Natural killer cell (primary cell): Measurements from ENCODE around the gene LY6G6C. TPM values are rescaled to one million over a fixed set of nuclear protein-coding genes. Genes with fewer than 3 reads are reported as not detected.

Experiments
- ATAC-seq, 3 donors: fragments of 150-1000 bp in 2 of 3; fragments of 200-7000 bp in 1 of 3; cut with Tn5 transposase; 1 replicate in 1 of 3; 2 replicates in 2 of 3; pipeline ENCODE4 v1.10.0; 2021; ENCODE audit warnings: mild to moderate bottlenecking in 2 of 3, moderate library complexity in 2 of 3
- DNase-seq, 2 donors: peaks; one replicate each; pipeline versions ENCODE4 v3.0.0 to v3.0.0-alpha.2; 2013 to 2021; ENCODE audit warnings: mixed read lengths in 1 of 2
- H3K27ac ChIP-seq: one replicate; pipeline ENCODE4 v1.5.1; 2013; ENCODE audit warnings: mild to moderate bottlenecking, low read length
- H3K27me3 ChIP-seq: one replicate; pipeline ENCODE4 v1.6.1; 2013; ENCODE audit warnings: low read length; ENCODE audit not compliant: control insufficient read depth, insufficient read depth
- H3K36me3 ChIP-seq: one replicate; pipeline ENCODE4 v1.6.1; 2013; ENCODE audit warnings: low read length; ENCODE audit not compliant: control insufficient read depth, insufficient read depth
- H3K4me1 ChIP-seq: one replicate; pipeline ENCODE4 v1.6.1; 2013; ENCODE audit warnings: low read length; ENCODE audit not compliant: control insufficient read depth, insufficient read depth
- H3K4me3 ChIP-seq: one replicate; pipeline ENCODE4 v1.5.1; 2013; ENCODE audit warnings: low read length
- H3K9me3 ChIP-seq: one replicate; pipeline ENCODE4 v1.6.1; 2013; ENCODE audit warnings: low read length; ENCODE audit not compliant: control insufficient read depth, insufficient read depth
- H3K27ac Mint-ChIP-seq, 2 donors: one replicate each; pipeline ENCODE4 v1.8.0; 2022; ENCODE audit warnings: mild to moderate bottlenecking in 2 of 2, mixed read lengths in 2 of 2, moderate library complexity in 1 of 2
- H3K27me3 Mint-ChIP-seq, 2 donors: one replicate each; pipeline ENCODE4 v1.8.0; 2022; ENCODE audit warnings: low read depth in 2 of 2, mixed read lengths in 2 of 2
- H3K36me3 Mint-ChIP-seq: one replicate; pipeline ENCODE4 v1.8.0; 2022; ENCODE audit warnings: mixed read lengths
- H3K4me1 Mint-ChIP-seq, 2 donors: one replicate each; pipeline ENCODE4 v1.8.0; 2022; ENCODE audit warnings: mixed read lengths in 2 of 2
- H3K4me3 Mint-ChIP-seq: one replicate; pipeline ENCODE4 v1.8.0; 2022; ENCODE audit warnings: mild to moderate bottlenecking, moderate library complexity, mixed read lengths
- H3K9me3 Mint-ChIP-seq, 2 donors: one replicate each; pipeline ENCODE4 v1.8.0; 2022; ENCODE audit warnings: mixed read lengths in 2 of 2
- WGBS: methylation state at CpG from one replicate; pipeline ENCODE4 v1.1.7; 2013; ENCODE audit warnings: missing lambda C conversion rate; ENCODE audit not compliant: insufficient coverage; 5-methylcytosine and 5-hydroxymethylcytosine counted together
- intact Hi-C: fragments of 100-400 bp; cut with micrococcal nuclease; formaldehyde crosslinking; loops from one replicate; pipeline ENCODE4 v1.14.2; 2022
- total RNA-seq, 4 donors: library from RNA; stranded (reverse); fragments of 120-200 nt in 1 of 4; gene quantifications; one replicate each; pipeline versions ENCODE4 v1.2.3 to v1.2.4, GENCODE V29; 2013 to 2022
- TF ChIP-seq, protein P1 (sequence below): fragments of 200-600 bp; IDR thresholded peaks from one replicate; pipeline ENCODE4 v1.8.0; 2022; ENCODE audit warnings: antibody characterized with exemption

The LY6G6C gene
- total RNA-seq, 3 donors from 2014 or later (not counting 1 experiment from before 2014, with no cell fraction given), result not detected

DNA sequence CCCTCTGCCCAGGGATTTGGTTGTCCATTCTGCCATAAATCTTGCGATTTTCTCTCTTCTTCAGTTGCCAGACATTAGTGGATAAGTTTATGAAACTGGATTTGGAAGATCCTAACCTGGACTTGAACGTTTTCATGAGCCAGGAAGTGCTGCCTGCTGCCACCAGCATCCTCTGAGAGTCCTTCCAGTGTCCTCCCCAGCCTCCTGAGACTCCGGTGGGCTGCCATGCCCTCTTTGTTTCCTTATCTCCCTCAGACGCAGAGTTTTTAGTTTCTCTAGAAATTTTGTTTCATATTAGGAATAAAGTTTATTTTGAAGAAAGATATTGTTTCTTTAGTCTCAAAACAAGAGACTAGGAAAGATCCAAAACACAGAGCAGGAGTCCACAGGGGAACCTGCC, 40.8 kb upstream of the LY6G6C start, which contains the start of gene SAPCD1:
TSS of gene SAPCD1 (plus strand) at position 301 of the 400 bp plus-strand sequence. CDS start 399 bp downstream, outside the sequence.
- Histone ChIP-seq H3K36me3 (peaks cover 3% of the 10 kb centered on the region), H3K9me3 (no peaks in the 10 kb centered on the region), H3K4me1 (no peaks in the 10 kb centered on the region), H3K27me3 (no peaks in the 10 kb centered on the region), H3K27ac (no peak within 1 kb of the TSS), H3K4me3 (no peak within 1 kb of the TSS)
- DNase-seq, result no peak
- Mint-ChIP-seq H3K36me3 (no peaks in the 10 kb centered on the region), H3K27me3 (no peaks in the 10 kb centered on the region), H3K27ac (no peak within 1 kb of the TSS), H3K4me3 (no peak within 1 kb of the TSS), H3K9me3 (no peaks in the 10 kb centered on the region), H3K4me1 (peaks cover 0 to 7% of the 10 kb centered on the region in 2 donors)
- 84% methylated on average over 4 of the region's 4 CpGs for WGBS
- intact Hi-C loops, result no loop called here
- no peak for ATAC-seq
- TF ChIP-seq, protein P1, sequence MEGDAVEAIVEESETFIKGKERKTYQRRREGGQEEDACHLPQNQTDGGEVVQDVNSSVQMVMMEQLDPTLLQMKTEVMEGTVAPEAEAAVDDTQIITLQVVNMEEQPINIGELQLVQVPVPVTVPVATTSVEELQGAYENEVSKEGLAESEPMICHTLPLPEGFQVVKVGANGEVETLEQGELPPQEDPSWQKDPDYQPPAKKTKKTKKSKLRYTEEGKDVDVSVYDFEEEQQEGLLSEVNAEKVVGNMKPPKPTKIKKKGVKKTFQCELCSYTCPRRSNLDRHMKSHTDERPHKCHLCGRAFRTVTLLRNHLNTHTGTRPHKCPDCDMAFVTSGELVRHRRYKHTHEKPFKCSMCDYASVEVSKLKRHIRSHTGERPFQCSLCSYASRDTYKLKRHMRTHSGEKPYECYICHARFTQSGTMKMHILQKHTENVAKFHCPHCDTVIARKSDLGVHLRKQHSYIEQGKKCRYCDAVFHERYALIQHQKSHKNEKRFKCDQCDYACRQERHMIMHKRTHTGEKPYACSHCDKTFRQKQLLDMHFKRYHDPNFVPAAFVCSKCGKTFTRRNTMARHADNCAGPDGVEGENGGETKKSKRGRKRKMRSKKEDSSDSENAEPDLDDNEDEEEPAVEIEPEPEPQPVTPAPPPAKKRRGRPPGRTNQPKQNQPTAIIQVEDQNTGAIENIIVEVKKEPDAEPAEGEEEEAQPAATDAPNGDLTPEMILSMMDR, result no peak

DNA sequence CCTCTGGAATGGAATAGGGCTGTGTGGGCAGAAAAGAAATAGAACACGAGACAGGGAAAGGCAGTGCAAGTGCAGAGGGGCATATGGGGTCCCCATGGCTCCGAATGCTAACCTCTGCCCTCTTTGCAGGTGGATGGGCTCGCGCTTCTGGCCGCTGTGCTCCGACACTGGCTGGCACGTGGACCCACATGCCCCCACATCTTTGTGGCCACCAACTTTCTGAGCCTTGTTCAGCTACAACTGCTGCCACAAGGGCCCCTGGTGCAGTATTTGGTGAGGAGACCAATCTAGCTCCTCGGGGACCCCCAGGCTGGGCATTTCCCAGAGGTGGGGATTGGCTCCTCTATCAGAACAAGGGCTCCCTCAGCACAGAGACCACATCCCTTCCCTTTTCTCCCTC, 39.8 kb upstream of the LY6G6C start:
- H3K4me1 ChIP-seq, result no peaks in the 10 kb centered on the region
- H3K27ac ChIP-seq, result no peak overlapping the region
- H3K27me3 Mint-ChIP-seq, result no peaks in the 10 kb centered on the region
- ATAC-seq, result no peak
- H3K4me3 ChIP-seq, result no peak overlapping the region
- intact Hi-C loops, result no loop called here
- no peaks in the 10 kb centered on the region for H3K9me3 Mint-ChIP-seq
- 95% methylated on average over 8 of the region's 8 CpGs for WGBS
- no peak overlapping the region for H3K27ac Mint-ChIP-seq
- DNase-seq, result no peak
- H3K4me3 Mint-ChIP-seq, result no peak overlapping the region
- TF ChIP-seq, protein P1, result no peak
- H3K36me3 Mint-ChIP-seq, result no peaks in the 10 kb centered on the region
- H3K27me3 ChIP-seq, result no peaks in the 10 kb centered on the region
- no peaks in the 10 kb centered on the region for H3K9me3 ChIP-seq
- H3K36me3 ChIP-seq, result peaks cover 3% of the 10 kb centered on the region
- H3K4me1 Mint-ChIP-seq, result peaks cover 0 to 5% of the 10 kb centered on the region in 2 donors

DNA sequence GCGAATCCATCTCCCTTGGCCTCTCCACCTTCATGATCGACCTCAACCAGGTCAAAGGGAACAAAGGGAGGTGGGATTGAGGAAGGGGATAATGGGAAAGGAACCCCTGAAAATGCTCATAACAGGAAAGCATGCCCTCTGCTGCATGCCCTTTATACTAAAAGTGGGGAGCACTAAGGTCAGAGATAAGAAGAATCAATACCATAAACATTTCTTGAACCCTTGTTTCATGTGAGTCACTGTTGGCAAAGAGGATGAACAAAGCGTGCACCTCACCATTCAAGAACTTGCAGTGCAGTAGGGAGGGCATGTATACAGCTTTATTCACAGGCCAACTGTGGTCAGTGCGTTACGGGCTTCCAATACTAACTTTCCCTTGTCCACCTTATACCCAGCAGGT, 39.2 kb upstream of the LY6G6C start:
- no peaks in the 10 kb centered on the region for H3K9me3 ChIP-seq
- DNase-seq (no peak), ATAC-seq (no peak)
- WGBS, result 96% methylated on average over 5 of the region's 5 CpGs
- TF ChIP-seq, protein P1, result no peak
- Mint-ChIP-seq H3K4me3 (no peak overlapping the region), H3K27me3 (no peaks in the 10 kb centered on the region), H3K4me1 (peaks cover 0 to 5% of the 10 kb centered on the region in 2 donors), H3K27ac (no peak overlapping the region), H3K36me3 (no peaks in the 10 kb centered on the region), H3K9me3 (no peaks in the 10 kb centered on the region)
- no peak overlapping the region for H3K4me3 ChIP-seq
- no peak overlapping the region for H3K27ac ChIP-seq
- intact Hi-C loops, result no loop called here
- no peaks in the 10 kb centered on the region for H3K27me3 ChIP-seq
- H3K36me3 ChIP-seq, result peaks cover 3% of the 10 kb centered on the region
- H3K4me1 ChIP-seq, result no peaks in the 10 kb centered on the region

DNA sequence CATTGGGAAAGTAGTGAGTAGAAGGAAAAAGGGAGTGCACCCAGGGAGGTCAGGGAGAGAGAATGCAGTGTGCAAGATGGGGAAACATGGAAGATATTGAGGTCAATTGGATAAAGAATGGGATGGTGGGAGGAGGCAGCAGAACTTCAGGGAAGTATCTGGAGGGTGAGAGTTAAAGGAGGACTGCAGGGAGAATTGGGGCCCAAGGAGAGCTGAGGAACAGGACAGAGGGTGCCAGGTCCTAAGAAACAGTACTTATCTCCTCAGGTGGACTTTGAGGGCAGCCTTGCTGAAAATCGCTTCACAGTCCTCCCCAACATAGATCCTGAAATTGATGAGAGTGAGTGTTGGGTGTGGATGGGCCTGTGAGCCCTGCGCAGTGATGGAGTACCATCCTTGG, 36.7 kb upstream of the LY6G6C start:
- Histone ChIP-seq H3K9me3 (no peaks in the 10 kb centered on the region), H3K4me1 (no peaks in the 10 kb centered on the region), H3K4me3 (no peak overlapping the region), H3K27me3 (no peaks in the 10 kb centered on the region), H3K27ac (no peak overlapping the region), H3K36me3 (peaks cover 3% of the 10 kb centered on the region)
- Mint-ChIP-seq H3K4me3 (no peak overlapping the region), H3K27me3 (no peaks in the 10 kb centered on the region), H3K9me3 (no peaks in the 10 kb centered on the region), H3K4me1 (peaks cover 0 to 1% of the 10 kb centered on the region in 2 donors), H3K36me3 (no peaks in the 10 kb centered on the region), H3K27ac (no peak overlapping the region)
- DNase-seq, result no peak
- intact Hi-C loops, result no loop called here
- TF ChIP-seq, protein P1, result no peak
- no peak for ATAC-seq
- WGBS, result 100% methylated on average over 1 of the region's 2 CpGs
